OCI-LY3 (cell line): ENCODE results near the gene LIME1.

Source experiments
- H2AFZ ChIP-seq: fragments of 200-600, 300-600 bp; shearing (Covaris generic); 2 replicates; pipeline ENCODE4 v1.6.0; 2014; ENCODE audit warnings: antibody characterized with exemption, low read depth, low read length
- H3K27ac ChIP-seq: fragments of 200-600, 300-600 bp; sonication (generic); 2 replicates; pipeline ENCODE4 v1.5.1; 2014; ENCODE audit warnings: mild to moderate bottlenecking, low read length, moderate library complexity, mixed read lengths
- H3K27me3 ChIP-seq: fragments of 200-600, 300-600 bp; sonication (generic); 2 replicates; pipeline ENCODE4 v1.6.1; 2014; ENCODE audit warnings: low read depth, low read length, mixed read lengths
- H3K36me3 ChIP-seq: fragments of 200-600, 300-600 bp; sonication (generic); replicated peaks from 2 replicates; pipeline ENCODE3; 2014; ENCODE audit warnings: low read depth, low read length, mixed read lengths
- H3K4me1 ChIP-seq: fragments of 300-600, 200-600 bp; sonication (generic); 2 replicates; pipeline ENCODE4 v1.6.1; 2014; ENCODE audit warnings: low read length, mixed read lengths
- H3K4me2 ChIP-seq: fragments of 200-600, 300-600 bp; sonication (generic); 2 replicates; pipeline ENCODE4 v1.6.1; 2014; ENCODE audit warnings: low read length, mixed read lengths
- H3K4me3 ChIP-seq: fragments of 300-600, 200-600 bp; sonication (generic); 2 replicates; pipeline ENCODE4 v1.5.1; 2014; ENCODE audit warnings: antibody characterized with exemption, mild to moderate bottlenecking, low read length, moderate library complexity
- H3K79me2 ChIP-seq: fragments of 300-600, 200-600 bp; shearing (Covaris generic); 2 replicates; pipeline ENCODE4 v1.6.1; 2014; ENCODE audit warnings: mild to moderate bottlenecking, low read length, mixed read lengths
- H3K9ac ChIP-seq: fragments of 300-600, 200-600 bp; shearing (Covaris generic); 2 replicates; pipeline ENCODE4 v1.6.0; 2014; ENCODE audit warnings: mild to moderate bottlenecking, low read length, moderate library complexity
- H3K9me3 ChIP-seq: fragments of 200-600, 300-600 bp; shearing (Covaris generic); 2 replicates; pipeline ENCODE4 v1.6.1; 2014; ENCODE audit warnings: low read length, mixed read lengths; ENCODE audit not compliant: insufficient read depth
- H4K20me1 ChIP-seq: fragments of 200-600, 300-600 bp; sonication (generic); 2 replicates; pipeline ENCODE4 v1.6.1; 2016; ENCODE audit warnings: low read length, mixed read lengths; ENCODE audit not compliant: insufficient read depth
- CTCF ChIP-seq: fragments of 200-600, 300-600 bp; sonication (generic); IDR thresholded peaks from 2 replicates; pipeline ENCODE4 v1.5.1; 2014; ENCODE audit warnings: antibody characterized with exemption, low read length, low read depth
- EZH2phosphoT487 ChIP-seq: fragments of 200-600 bp; shearing (Covaris generic); IDR thresholded peaks from 2 replicates; pipeline ENCODE4 v1.6.1; 2018; ENCODE audit warnings: antibody characterized with exemption, mixed run types, low read depth

LIME1 gene

DNA sequence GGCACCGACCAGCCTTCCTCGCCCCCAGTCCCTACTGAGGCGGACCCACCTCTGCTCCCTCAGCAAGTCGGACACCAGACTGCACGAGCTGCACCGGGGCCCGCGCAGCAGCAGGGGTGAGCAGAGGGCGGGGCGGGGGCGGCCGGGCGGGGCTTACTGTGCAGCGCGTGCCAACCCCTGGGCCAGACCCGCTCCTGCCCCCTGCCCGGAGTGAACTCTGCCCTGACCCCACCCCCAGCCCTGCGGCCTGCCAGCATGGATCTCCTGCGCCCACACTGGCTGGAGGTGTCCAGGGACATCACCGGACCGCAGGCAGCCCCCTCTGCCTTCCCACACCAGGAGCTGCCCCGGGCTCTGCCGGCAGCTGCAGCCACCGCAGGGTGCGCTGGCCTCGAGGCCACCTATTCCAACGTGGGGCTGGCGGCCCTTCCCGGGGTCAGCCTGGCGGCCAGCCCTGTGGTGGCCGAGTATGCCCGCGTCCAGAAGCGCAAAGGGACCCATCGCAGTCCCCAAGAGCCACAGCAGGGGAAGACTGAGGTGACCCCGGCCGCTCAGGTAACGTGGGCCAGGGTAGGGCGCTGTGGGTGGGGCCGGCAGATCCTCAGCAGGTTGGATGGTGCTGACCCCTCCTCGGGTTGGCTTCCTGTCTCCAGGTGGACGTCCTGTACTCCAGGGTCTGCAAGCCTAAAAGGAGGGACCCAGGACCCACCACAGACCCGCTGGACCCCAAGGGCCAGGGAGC, 1.7 kb downstream of the LIME1 start:
- no peak overlapping the region for H2AFZ ChIP-seq
- H4K20me1 ChIP-seq, result no peaks in the 10 kb centered on the region
- peaks cover 10% of the 10 kb centered on the region for H3K36me3 ChIP-seq
- no peaks in the 10 kb centered on the region for H3K9me3 ChIP-seq
- TF ChIP-seq EZH2phosphoT487, result no peak
- no peak for TF ChIP-seq CTCF
- no peaks in the 10 kb centered on the region for H3K79me2 ChIP-seq
- H3K9ac ChIP-seq, result peak overlapping the region; percentile 77; the same call in 1 of the 2 replicates
- H3K4me2 ChIP-seq, result peak overlapping the region; percentile 91
- peak overlapping the region; percentile 79 for H3K27ac ChIP-seq
- peaks cover 36% of the 10 kb centered on the region for H3K4me1 ChIP-seq
- H3K27me3 ChIP-seq, result no peaks in the 10 kb centered on the region
- peak overlapping the region; percentile 78 for H3K4me3 ChIP-seq

- Histone ChIP-seq H3K27me3 (no peaks in the 10 kb centered on the region), H3K9me3 (no peaks in the 10 kb centered on the region), H3K36me3 (peaks cover 16% of the 10 kb centered on the region), H3K4me1 (peaks cover 36% of the 10 kb centered on the region), H3K79me2 (no peaks in the 10 kb centered on the region), H3K4me2 (peak overlapping the region; percentile 91), H3K9ac (peak overlapping the region; percentile 76), H3K4me3 (peak overlapping the region; percentile 78), H3K27ac (peak overlapping the region; percentile 45; the same call in 1 of the 2 replicates), H2AFZ (no peak overlapping the region), H4K20me1 (no peaks in the 10 kb centered on the region)
- TF ChIP-seq EZH2phosphoT487 (no peak), CTCF (no peak)
These were observed 2.2 kb downstream of the LIME1 start for GRCh38 chr20:63738687-63739129.

- H3K9ac ChIP-seq, result peak within 1 kb of the TSS; percentile 76
- no peaks in the 10 kb centered on the region for H3K9me3 ChIP-seq
- H3K79me2 ChIP-seq, result no peaks in the 10 kb centered on the region
- no peaks in the 10 kb centered on the region for H3K27me3 ChIP-seq
- H3K4me2 ChIP-seq, result peak within 1 kb of the TSS; percentile 91
- peak within 1 kb of the TSS; percentile 89 for H3K4me3 ChIP-seq
- no peaks in the 10 kb centered on the region for H4K20me1 ChIP-seq
- no peak within 1 kb of the TSS for H2AFZ ChIP-seq
- peak within 1 kb of the TSS; percentile 45 for H3K27ac ChIP-seq
- no peak for TF ChIP-seq EZH2phosphoT487
- TF ChIP-seq CTCF, result no peak
- peaks cover 36% of the 10 kb centered on the region for H3K4me1 ChIP-seq
- H3K36me3 ChIP-seq, result peaks cover 17% of the 10 kb centered on the region
These were observed 2.9 kb downstream of the LIME1 start, which contains the start of gene SLC2A4RG for GRCh38 chr20:63739130-63740069. Gene SLC2A4RG, plus strand, starts transcription at chr20:63739776. Its CDS starts 137 bp downstream, at chr20:63739913.
